A673 (cell line): Measurements from ENCODE around the gene IGFN1.

Source experiments
- CTCF ChIP-seq: fragments of 300-800, 200-600 bp; sonication (generic); conservative IDR thresholded peaks from 2 replicates; pipeline ENCODE4 v1.5.1; 2017; ENCODE audit warnings: low read depth, mild to moderate bottlenecking, antibody characterized with exemption, low read length, moderate library complexity, mixed read lengths
- EZH2 ChIP-seq: fragments of 200-600 bp; sonication (generic); IDR thresholded peaks from 2 replicates; pipeline ENCODE4 v1.6.1; 2017; ENCODE audit warnings: borderline replicate concordance, low read depth, mild to moderate bottlenecking, mixed read lengths, antibody characterized with exemption, low read length; ENCODE audit not compliant: poor library complexity, severe bottlenecking

DNA sequence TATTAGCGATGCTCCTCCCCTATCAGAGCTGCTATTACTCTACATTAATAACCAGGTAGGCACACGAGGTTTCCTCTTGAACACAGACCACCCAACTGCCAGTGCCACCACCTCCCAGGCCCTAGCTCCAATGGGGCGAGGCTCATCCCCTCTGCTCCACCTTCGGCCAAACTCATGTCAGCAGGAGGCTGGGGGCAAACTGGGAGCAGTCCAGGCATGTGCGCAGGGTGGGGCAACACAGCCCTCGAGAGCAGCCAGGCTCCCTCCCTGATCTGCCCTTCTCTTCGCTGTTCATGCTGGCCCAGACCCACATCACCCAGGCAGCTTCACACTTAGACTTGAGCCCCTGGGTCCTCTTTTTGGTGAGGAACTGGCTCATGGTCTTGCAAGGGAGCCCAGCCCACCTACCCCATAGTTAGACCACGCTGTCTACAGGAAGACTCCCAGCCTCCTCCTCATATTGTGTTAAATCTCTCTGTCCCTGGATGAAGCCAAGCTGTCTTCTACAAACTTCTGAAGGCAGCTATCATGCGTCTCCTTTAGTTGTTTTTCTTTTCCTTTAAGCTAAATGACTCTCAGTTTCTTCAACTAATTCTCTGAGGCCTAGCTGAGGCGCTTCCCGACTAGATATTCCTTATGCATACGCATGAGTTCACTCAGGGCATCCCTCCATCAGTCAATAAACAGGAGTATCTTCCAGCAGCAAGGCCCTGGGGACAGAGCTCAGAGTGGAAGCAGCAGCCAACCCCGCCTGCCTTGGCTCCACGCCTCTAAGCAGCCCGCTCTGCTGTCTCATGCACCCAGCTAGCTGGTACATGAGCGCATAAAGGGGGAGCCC, 48.4 kb upstream of the IGFN1 start:
- TF ChIP-seq CTCF (no peak), EZH2 (no peak)
